H1 (cell line): ENCODE results near the gene TOR1A.

Source experiments
- ATF2 ChIP-seq: IDR thresholded peaks from 2 replicates; pipeline ENCODE4 v1.6.1; 2012; ENCODE audit warnings: low read length, inconsistent platforms
- CTCF ChIP-seq, 3 experiments: IDR thresholded peaks; 1 replicate in 2 of 3; 2 replicates in 1 of 3; pipeline versions ENCODE4 v1.5.1 to v1.6.1; 2011; ENCODE audit warnings: low read length in 3 of 3, mild to moderate bottlenecking in 3 of 3, inconsistent platforms in 2 of 3, low read depth in 1 of 3, moderate library complexity in 1 of 3; ENCODE audit not compliant: insufficient read depth in 1 of 3; ENCODE audit errors: control extremely low read depth in 1 of 3
- EP300 ChIP-seq, 2 experiments: IDR thresholded peaks; 1 replicate in 1 of 2; 2 replicates in 1 of 2; pipeline ENCODE4 v1.6.1; 2011 to 2012; ENCODE audit warnings: low read depth in 2 of 2, low read length in 2 of 2, mild to moderate bottlenecking in 2 of 2, borderline replicate concordance in 1 of 2, inconsistent platforms in 1 of 2, moderate library complexity in 1 of 2
- EZH2 ChIP-seq: fragments of 200-600 bp; sonication (generic); IDR thresholded peaks from 2 replicates; pipeline ENCODE4 v1.7.1; 2012; ENCODE audit warnings: low read depth, mild to moderate bottlenecking, moderate library complexity, low read length, inconsistent platforms; ENCODE audit not compliant: severe bottlenecking
- POLR2A ChIP-seq, 2 experiments: IDR thresholded peaks; 1 replicate in 1 of 2; 2 replicates in 1 of 2; pipeline ENCODE4 v1.6.1; 2011; ENCODE audit warnings: low read depth in 2 of 2, low read length in 2 of 2, mild to moderate bottlenecking in 2 of 2; ENCODE audit errors: control extremely low read depth in 1 of 2
- POLR2AphosphoS5 ChIP-seq: IDR thresholded peaks from 2 replicates; pipeline ENCODE4 v1.6.1; 2011; ENCODE audit warnings: low read depth, low read length
- SIN3A ChIP-seq, 2 experiments: IDR thresholded peaks in 1 of 2; conservative IDR thresholded peaks in 1 of 2; 2 replicates each; pipeline ENCODE4 v1.6.1; 2011 to 2012; ENCODE audit warnings: low read length in 2 of 2, improper control_type of control experiment in 1 of 2, low read depth in 1 of 2, mild to moderate bottlenecking in 1 of 2
- TAF1 ChIP-seq: IDR thresholded peaks from 2 replicates; pipeline ENCODE4 v1.6.1; 2011; ENCODE audit warnings: mild to moderate bottlenecking, low read depth, low read length
- USF2 ChIP-seq: IDR thresholded peaks from 2 replicates; pipeline ENCODE4 v1.6.1; 2011; ENCODE audit warnings: low read length, improper control_type of control experiment
- YY1 ChIP-seq: IDR thresholded peaks from 2 replicates; pipeline ENCODE4 v1.6.1; 2011; ENCODE audit warnings: low read depth, mild to moderate bottlenecking, low read length
- TF ChIP-seq, protein P1 (sequence below): IDR thresholded peaks from 2 replicates; pipeline ENCODE4 v1.6.1; 2011; ENCODE audit warnings: low read depth, mild to moderate bottlenecking, low read length; ENCODE audit not compliant: insufficient read depth

- no peak for TF ChIP-seq TAF1
- TF ChIP-seq CTCF (IDR thresholded peaks at IDR 0.05; ENCODE audit: control extremely low read depth in 1 of 3, insufficient read depth in 1 of 3, low read depth in 1 of 3, low read length in 3 of 3) = no peak
- TF ChIP-seq USF2 = no peak
- no peak for TF ChIP-seq POLR2A (IDR thresholded peaks at IDR 0.05; ENCODE audit: control extremely low read depth in 1 of 2, low read depth in 2 of 2, low read length in 2 of 2)
- no peak for TF ChIP-seq EP300 (IDR thresholded peaks at IDR 0.05; ENCODE audit: borderline replicate concordance in 1 of 2, low read depth in 2 of 2, low read length in 2 of 2)
- no peak for TF ChIP-seq EZH2
- TF ChIP-seq ATF2 = no peak
- TF ChIP-seq, protein P1, sequence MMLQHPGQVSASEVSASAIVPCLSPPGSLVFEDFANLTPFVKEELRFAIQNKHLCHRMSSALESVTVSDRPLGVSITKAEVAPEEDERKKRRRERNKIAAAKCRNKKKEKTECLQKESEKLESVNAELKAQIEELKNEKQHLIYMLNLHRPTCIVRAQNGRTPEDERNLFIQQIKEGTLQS = no peak
- TF ChIP-seq POLR2AphosphoS5 = no peak
- TF ChIP-seq YY1 = no peak
- no peak for TF ChIP-seq SIN3A (conservative IDR thresholded peaks at IDR 0.05 in 1 of 2, IDR thresholded peaks at IDR 0.05 in 1 of 2; ENCODE audit: low read depth in 1 of 2, low read length in 2 of 2)
These were observed 58.1 kb downstream of the TOR1A start for GRCh38 chr9:129765764-129766317.
